IMR-90 (cell line): ENCODE results near the gene SMYD4. TPM values are rescaled to one million over a fixed set of nuclear protein-coding genes. Genes with fewer than 3 reads are reported as not detected.

ENCODE experiments used
- ATAC-seq: fragments of 200-7000 bp; cut with Tn5 transposase; 2 replicates; pipeline ENCODE4 v1.9.1; 2020; ENCODE audit warnings: low read depth, mild to moderate bottlenecking, moderate library complexity
- BruUV-seq: library from RNA; stranded (reverse); fragments of 400-500 nt; replicated peaks from 2 replicates; lab custom pipeline; 2021; lab: Mats Ljungman, UMichigan
- CTCF ChIA-PET: fragments of 300-600 bp; formaldehyde crosslinking; extraction: SDS; loops from one replicate; lab custom pipeline; 2021; ENCODE audit warnings: antibody characterized with exemption; lab: Yijun Ruan, JAX
- POLR2A ChIA-PET: fragments of 300-600 bp; sonication (Branson Sonifier 250); formaldehyde crosslinking; loops from one replicate; lab custom pipeline; 2022; ENCODE audit warnings: antibody characterized with exemption; ENCODE audit not compliant: unreplicated experiment; lab: Charles Lee
- DNase-seq: peaks from one replicate; pipeline ENCODE4 v3.0.0; 2013
- H2AFZ ChIP-seq: replicated peaks from 2 replicates; pipeline ENCODE3; 2013; ENCODE audit warnings: low read length, mild to moderate bottlenecking; ENCODE audit not compliant: poor library complexity
- H2AK5ac ChIP-seq: 2 replicates; pipeline ENCODE4 v1.6.1; 2013; ENCODE audit warnings: low read depth, low read length, inconsistent platforms
- H2AK9ac ChIP-seq: replicated peaks from 2 replicates; pipeline ENCODE3; 2013; ENCODE audit warnings: mild to moderate bottlenecking, low read depth, low read length, moderate library complexity; ENCODE audit not compliant: poor library complexity
- H2BK120ac ChIP-seq: 2 replicates; pipeline ENCODE4 v1.6.1; 2013; ENCODE audit warnings: low read depth, low read length, inconsistent platforms
- H2BK15ac ChIP-seq: 3 replicates; pipeline ENCODE4 v1.6.1; 2013; ENCODE audit warnings: low read depth, low read length, inconsistent platforms
- H2BK20ac ChIP-seq: 2 replicates; pipeline ENCODE4 v1.6.1; 2013; ENCODE audit warnings: low read depth, mild to moderate bottlenecking, inconsistent platforms, low read length, moderate library complexity
- H2BK5ac ChIP-seq: 2 replicates; pipeline ENCODE4 v1.6.1; 2013; ENCODE audit warnings: mild to moderate bottlenecking, low read depth, low read length, inconsistent platforms; ENCODE audit not compliant: poor library complexity, severe bottlenecking
- H3K14ac ChIP-seq: replicated peaks from 2 replicates; pipeline ENCODE4 v1.6.1; 2013; ENCODE audit warnings: low read depth, low read length, inconsistent platforms
- H3K18ac ChIP-seq: 2 replicates; pipeline ENCODE4 v1.6.1; 2013; ENCODE audit warnings: low read depth, low read length, control low read depth
- H3K23ac ChIP-seq: 2 replicates; pipeline ENCODE4 v1.6.1; 2013; ENCODE audit warnings: low read depth, low read length, inconsistent platforms
- H3K27ac ChIP-seq: 2 replicates; pipeline ENCODE4 v1.5.1; 2013; ENCODE audit warnings: mild to moderate bottlenecking, control low read depth, low read length; ENCODE audit not compliant: insufficient read depth
- H3K27me3 ChIP-seq: 2 replicates; pipeline ENCODE4 v1.6.1; 2013; ENCODE audit warnings: low read length; ENCODE audit not compliant: control insufficient read depth, insufficient read depth
- H3K36me3 ChIP-seq: 2 replicates; pipeline ENCODE4 v1.6.1; 2013; ENCODE audit warnings: low read length, mixed read lengths; ENCODE audit not compliant: control insufficient read depth, insufficient read depth
- H3K4ac ChIP-seq: 2 replicates; pipeline ENCODE4 v1.6.1; 2013; ENCODE audit warnings: low read depth, low read length, inconsistent platforms
- H3K4me1 ChIP-seq: 2 replicates; pipeline ENCODE4 v1.6.1; 2013; ENCODE audit warnings: low read length, mixed read lengths; ENCODE audit not compliant: control insufficient read depth, insufficient read depth
- H3K4me2 ChIP-seq: 2 replicates; pipeline ENCODE4 v1.6.1; 2013; ENCODE audit warnings: low read depth, mild to moderate bottlenecking, control low read depth, low read length, moderate library complexity
- H3K4me3 ChIP-seq: 2 replicates; pipeline ENCODE4 v1.5.1; 2013; ENCODE audit warnings: low read depth, mild to moderate bottlenecking, control low read depth, low read length, moderate library complexity; ENCODE audit not compliant: insufficient read depth
- H3K56ac ChIP-seq: 2 replicates; pipeline ENCODE4 v1.6.1; 2013; ENCODE audit warnings: low read length, inconsistent platforms; ENCODE audit not compliant: insufficient read depth; ENCODE audit errors: extremely low read depth
- H3K79me1 ChIP-seq, 2 experiments: 2 replicates each; pipeline ENCODE4 v1.6.1; 2013; ENCODE audit warnings: low read length in 2 of 2, inconsistent platforms in 1 of 2, low read depth in 1 of 2
- H3K9ac ChIP-seq: 2 replicates; pipeline ENCODE4 v1.6.1; 2013; ENCODE audit warnings: low read depth, low read length, control low read depth
- H3K9me1 ChIP-seq: 2 replicates; pipeline ENCODE4 v1.6.1; 2013; ENCODE audit warnings: low read length, inconsistent platforms; ENCODE audit not compliant: insufficient read depth
- H3K9me3 ChIP-seq: 2 replicates; pipeline ENCODE4 v1.6.1; 2013; ENCODE audit warnings: low read length; ENCODE audit not compliant: control insufficient read depth, insufficient read depth
- H4K20me1 ChIP-seq: 2 replicates; pipeline ENCODE4 v1.6.1; 2013; ENCODE audit warnings: low read length, inconsistent platforms; ENCODE audit not compliant: insufficient read depth
- H4K5ac ChIP-seq: 2 replicates; pipeline ENCODE4 v1.6.1; 2013; ENCODE audit warnings: mild to moderate bottlenecking, low read depth, low read length, control low read depth
- H4K8ac ChIP-seq, 2 experiments: 2 replicates each; pipeline ENCODE4 v1.6.1; 2013; ENCODE audit warnings: low read depth in 2 of 2, low read length in 2 of 2, control low read depth in 1 of 2, inconsistent platforms in 1 of 2
- H4K91ac ChIP-seq: 2 replicates; pipeline ENCODE4 v1.6.1; 2013; ENCODE audit warnings: low read depth, low read length, inconsistent platforms; ENCODE audit not compliant: insufficient read depth
- FOS ChIP-seq: fragments of 150-350 bp; IDR thresholded peaks from 2 replicates; pipeline ENCODE4 v1.6.1; 2016; ENCODE audit warnings: low read depth, low read length
- WGBS, 2 experiments: methylation state at CpG; one replicate each; pipeline versions ENCODE4 v1.1.5 to v1.1.7; 2013; ENCODE audit warnings: missing lambda C conversion rate in 2 of 2; ENCODE audit not compliant: insufficient read length in 1 of 2; ENCODE audit errors: extremely low coverage in 2 of 2; 5-methylcytosine and 5-hydroxymethylcytosine counted together
- dilution Hi-C: fragments of 300-500 bp; cut with HindIII; formaldehyde crosslinking; loops from one replicate; pipeline ENCODE4 v1.14.3; 2018; ENCODE audit warnings: low sequenced_read_pairs; ENCODE audit not compliant: unreplicated experiment
- in situ Hi-C: fragments of 300-500 bp; cut with MboI; formaldehyde crosslinking; loops from 3 replicates; pipeline ENCODE4 v1.14.3; 2019; ENCODE audit warnings: low sequenced_read_pairs, inconsistent platforms, mixed read lengths
- intact Hi-C: fragments of 100-400 bp; cut with micrococcal nuclease; formaldehyde crosslinking; loops from 2 replicates; pipeline ENCODE4 v1.10.0; 2022
- polyA plus RNA-seq, 3 experiments: library from polyadenylated mRNA; depleted of rRNA; stranded (reverse); fragments of >200 nt; gene quantifications; 2 replicates each; pipeline ENCODE4 v1.2.3, GENCODE V29; 2012; ENCODE audit warnings: low replicate concordance in 1 of 3
- total RNA-seq: library from RNA; depleted of rRNA; stranded (reverse); fragments of >200 nt; gene quantifications from 2 replicates; pipeline ENCODE4 v1.2.3, GENCODE V29; 2012

Gene SMYD4
- total and polyA plus RNA-seq, 2 of the 4 experiments (the other 2 are of a cell fraction), result 5.3 to 7.2 TPM

- Histone ChIP-seq H3K9ac (no peak overlapping the region), H3K9me3 (peaks cover 6% of the 10 kb centered on the region; the same call in 1 of the 2 replicates), H4K20me1 (no peaks in the 10 kb centered on the region), H3K4ac (no peak overlapping the region), H2AFZ (no peak overlapping the region), H3K36me3 (no peaks in the 10 kb centered on the region), H4K8ac (no peak overlapping the region), H3K18ac (no peak overlapping the region), H3K27ac (no peak overlapping the region), H3K56ac (no peak overlapping the region), H3K4me1 (no peaks in the 10 kb centered on the region; the same call in 1 of the 2 replicates), H3K27me3 (peaks cover 2% of the 10 kb centered on the region; the same call in 1 of the 2 replicates), H2AK5ac (no peak overlapping the region), H3K14ac (no peak overlapping the region), H4K91ac (no peak overlapping the region), H3K23ac (no peak overlapping the region), H2BK120ac (no peak overlapping the region), H4K5ac (no peak overlapping the region), H2BK5ac (no peak overlapping the region), H3K4me3 (no peak overlapping the region), H3K79me1 (no peaks in the 10 kb centered on the region), H3K9me1 (no peaks in the 10 kb centered on the region), H2AK9ac (no peak overlapping the region), H2BK20ac (no peak overlapping the region), H2BK15ac (no peak overlapping the region), H3K4me2 (no peak overlapping the region)
- intact Hi-C loops (no loop called here), in situ Hi-C loops (no loop called here), dilution Hi-C loops (no loop called here)
- no peak for DNase-seq
- ChIA-PET POLR2A (no interaction called here), CTCF (no interaction called here)
- BruUV-seq, result no TSS peak
- 80% methylated on average over 3 of the region's 22 CpGs; no CpG with 5 or more reads in 1 of the 2 experiments for WGBS, 2 experiments
- no peak for TF ChIP-seq FOS
- ATAC-seq, result no peak
Observed at GRCh38 chr17:1746975-1747543, 82.6 kb downstream of the SMYD4 start.
